ENCODE data around the gene FLRT2. TPM values are rescaled to one million over a fixed set of nuclear protein-coding genes. Genes with fewer than 3 reads are reported as not detected.

FLRT2 gene
- total RNA-seq, 6 experiments from 2014 or later: 31.1 to 59.0 (median 37.1) TPM

- H3K36me3 Mint-ChIP-seq (ENCODE audit: low read depth): peaks cover 45% of the 10 kb centered on the region
- TF ChIP-seq CTCF (IDR thresholded peaks at IDR 0.05): no peak
- H3K9me3 Mint-ChIP-seq: no peaks in the 10 kb centered on the region
- no peak overlapping the region for H3K4me3 Mint-ChIP-seq
- H3K27ac Mint-ChIP-seq: peak overlapping the region; percentile 66
- no peaks in the 10 kb centered on the region for H3K27me3 Mint-ChIP-seq (ENCODE audit: insufficient read depth)
- H3K4me1 Mint-ChIP-seq (ENCODE audit: low read depth): peaks cover 34% of the 10 kb centered on the region
- no peak for DNase-seq
These were observed 24.2 kb downstream of the FLRT2 start for GRCh38 chr14:85554106-85554505.

- H3K36me3 Mint-ChIP-seq (ENCODE audit: low read depth): peaks cover 56% of the 10 kb centered on the region
- no peak for TF ChIP-seq CTCF (IDR thresholded peaks at IDR 0.05)
These were observed 26.3 kb downstream of the FLRT2 start for GRCh38 chr14:85556267-85556666.

GRCh38 chr14:85558505-85558904 is 28.6 kb downstream of the FLRT2 start:
- no peaks in the 10 kb centered on the region for H3K27me3 Mint-ChIP-seq (ENCODE audit: insufficient read depth)
- peaks cover 29% of the 10 kb centered on the region for H3K4me1 Mint-ChIP-seq (ENCODE audit: low read depth)
- no peak overlapping the region for H3K4me3 Mint-ChIP-seq
- peaks cover 53% of the 10 kb centered on the region for H3K36me3 Mint-ChIP-seq (ENCODE audit: low read depth)
- no peaks in the 10 kb centered on the region for H3K9me3 Mint-ChIP-seq
- TF ChIP-seq CTCF (IDR thresholded peaks at IDR 0.05): no peak
- no peak for DNase-seq
- no peak overlapping the region; the same call in 1 of the 2 replicates for H3K27ac Mint-ChIP-seq

More at GRCh38 chr14:85556267-85556666, 26.3 kb downstream of the FLRT2 start:
- H3K4me1 Mint-ChIP-seq (ENCODE audit: low read depth): peaks cover 34% of the 10 kb centered on the region
- H3K27me3 Mint-ChIP-seq (ENCODE audit: insufficient read depth): no peaks in the 10 kb centered on the region
- no peak overlapping the region for H3K4me3 Mint-ChIP-seq
- no peak for DNase-seq
- no peak overlapping the region for H3K27ac Mint-ChIP-seq
- H3K9me3 Mint-ChIP-seq: no peaks in the 10 kb centered on the region

GRCh38 chr14:85562630-85563029 is 32.7 kb downstream of the FLRT2 start:
- TF ChIP-seq CTCF (IDR thresholded peaks at IDR 0.05): no peak
- Mint-ChIP-seq H3K27ac (no peak overlapping the region), H3K36me3 (ENCODE audit: low read depth) (peaks cover 39% of the 10 kb centered on the region), H3K27me3 (ENCODE audit: insufficient read depth) (no peaks in the 10 kb centered on the region), H3K9me3 (no peaks in the 10 kb centered on the region), H3K4me3 (no peak overlapping the region), H3K4me1 (ENCODE audit: low read depth) (peaks cover 47% of the 10 kb centered on the region)
- no peak for DNase-seq

GRCh38 chr14:85564841-85565527 is 35.0 kb downstream of the FLRT2 start:
- Mint-ChIP-seq H3K9me3 (no peaks in the 10 kb centered on the region), H3K4me3 (peak overlapping the region; percentile 61), H3K36me3 (ENCODE audit: low read depth) (peaks cover 44% of the 10 kb centered on the region), H3K27ac (peak overlapping the region; percentile 78), H3K4me1 (ENCODE audit: low read depth) (peaks cover 70% of the 10 kb centered on the region), H3K27me3 (ENCODE audit: insufficient read depth) (no peaks in the 10 kb centered on the region)
- no peak for DNase-seq
- TF ChIP-seq CTCF (IDR thresholded peaks at IDR 0.05): no peak

Measured in HFFc6 (cell line).